B cell (primary cell): ENCODE results near the gene KLF11. TPM values are rescaled to one million over a fixed set of nuclear protein-coding genes. Genes with fewer than 3 reads are reported as not detected.
"Not testable (repeated sequence)": the region's sequence is repeated elsewhere in the genome, so short reads cannot be mapped to it uniquely, and the experiment has no call there.

Source experiments
- ATAC-seq: fragments of 200-7000 bp; cut with Tn5 transposase; one replicate; pipeline ENCODE4 v1.10.0; 2021; ENCODE audit warnings: low read depth, mild to moderate bottlenecking, moderate number of reproducible peaks, moderate library complexity
- CTCF ChIA-PET: fragments of 350-600 bp; sonication (Branson Sonifier 250); formaldehyde crosslinking; loops from one replicate; lab custom pipeline; 2021; ENCODE audit warnings: antibody characterized with exemption, inconsistent platforms; lab: Charles Lee
- POLR2A ChIA-PET: fragments of 350-600 bp; sonication (Branson Sonifier 250); formaldehyde crosslinking; loops from one replicate; lab custom pipeline; 2021; ENCODE audit warnings: antibody characterized with exemption; lab: Charles Lee
- DNase-seq: peaks from one replicate; pipeline ENCODE4 v3.0.0; 2013
- H2AFZ ChIP-seq: 2 replicates; pipeline ENCODE4 v1.6.1; 2012; ENCODE audit warnings: mild to moderate bottlenecking, low read depth, low read length; ENCODE audit not compliant: insufficient read depth, poor library complexity, severe bottlenecking
- H3K27ac ChIP-seq, 2 donors: 1 replicate in 1 of 2; 2 replicates in 1 of 2; pipeline ENCODE4 v1.5.1; 2012 to 2013; ENCODE audit warnings: low read length in 2 of 2, mild to moderate bottlenecking in 2 of 2, moderate library complexity in 1 of 2
- H3K27me3 ChIP-seq, 4 experiments: fragments of 200-600 bp in 1 of 4; sonication (generic) in 1 of 4; replicated peaks in 1 of 4; 1 replicate in 2 of 4; 2 replicates in 2 of 4; pipeline versions ENCODE4 v1.6.1 to v1.7.0; 2013 to 2016; ENCODE audit warnings: low read length in 3 of 4, mild to moderate bottlenecking in 2 of 4, mixed read lengths in 1 of 4, moderate library complexity in 1 of 4; ENCODE audit not compliant: insufficient read depth in 4 of 4, control insufficient read depth in 3 of 4; ENCODE audit errors: control extremely low read depth in 1 of 4
- H3K36me3 ChIP-seq, 2 experiments: replicated peaks in 1 of 2; 1 replicate in 1 of 2; 2 replicates in 1 of 2; pipeline versions ENCODE4 v1.6.1 to v1.7.1; 2013; ENCODE audit warnings: low read length in 1 of 2; ENCODE audit not compliant: insufficient read depth in 2 of 2, control insufficient read depth in 1 of 2; ENCODE audit errors: control extremely low read depth in 1 of 2, extremely low read depth in 1 of 2
- H3K4me1 ChIP-seq, 2 donors: fragments of 200-600 bp in 1 of 2; sonication (generic) in 1 of 2; 1 replicate in 1 of 2; 2 replicates in 1 of 2; pipeline versions ENCODE4 v1.5.1 to v1.6.1; 2013 to 2017; ENCODE audit warnings: low read length in 2 of 2; ENCODE audit not compliant: control insufficient read depth in 2 of 2, insufficient read depth in 2 of 2
- H3K4me2 ChIP-seq: replicated peaks from 2 replicates; pipeline ENCODE3; 2012; ENCODE audit warnings: mild to moderate bottlenecking, low read depth, low read length; ENCODE audit not compliant: poor library complexity, severe bottlenecking
- H3K4me3 ChIP-seq, 5 experiments: fragments of 200-600 bp in 1 of 5; sonication (generic) in 1 of 5; 1 replicate in 3 of 5; 2 replicates in 2 of 5; pipeline versions ENCODE4 v1.5.1 to v1.7.0; 2011 to 2016; ENCODE audit warnings: low read length in 4 of 5, mild to moderate bottlenecking in 4 of 5, low read depth in 2 of 5, control low read depth in 1 of 5, moderate library complexity in 1 of 5; ENCODE audit not compliant: insufficient read depth in 1 of 5; ENCODE audit errors: control extremely low read depth in 1 of 5, extremely low read depth in 1 of 5
- H3K79me2 ChIP-seq: fragments of 200-600 bp; sonication (generic); one replicate; pipeline ENCODE4 v1.6.0; 2016; ENCODE audit warnings: low read length; ENCODE audit not compliant: control insufficient read depth, insufficient read depth
- H3K9ac ChIP-seq: fragments of 200-600 bp; sonication (generic); 2 replicates; pipeline ENCODE4 v1.6.1; 2017; ENCODE audit warnings: mild to moderate bottlenecking, low read length, moderate library complexity
- H3K9me3 ChIP-seq, 3 donors: one replicate each; pipeline versions ENCODE4 v1.6.1 to v1.7.1; 2013; ENCODE audit warnings: low read length in 2 of 3; ENCODE audit not compliant: control insufficient read depth in 2 of 3, insufficient read depth in 1 of 3; ENCODE audit errors: control extremely low read depth in 1 of 3
- H4K20me1 ChIP-seq: 2 replicates; pipeline ENCODE4 v1.6.0; 2012; ENCODE audit warnings: mild to moderate bottlenecking, low read length; ENCODE audit not compliant: insufficient read depth, control insufficient read depth, poor library complexity, severe bottlenecking
- H3K27ac Mint-ChIP-seq: one replicate; pipeline ENCODE4 v1.8.0; 2021; ENCODE audit warnings: mixed read lengths
- H3K27me3 Mint-ChIP-seq: one replicate; pipeline ENCODE4 v1.8.0; 2021; ENCODE audit warnings: mixed read lengths
- H3K4me1 Mint-ChIP-seq: one replicate; pipeline ENCODE4 v1.8.0; 2021; ENCODE audit warnings: mixed read lengths
- H3K4me3 Mint-ChIP-seq: one replicate; pipeline ENCODE4 v1.8.0; 2021; ENCODE audit warnings: mixed read lengths
- H3K9me3 Mint-ChIP-seq: one replicate; pipeline ENCODE4 v1.8.0; 2022; ENCODE audit warnings: mixed read lengths; ENCODE audit not compliant: insufficient read depth
- EZH2 ChIP-seq: IDR thresholded peaks from 2 replicates; pipeline ENCODE4 v1.6.1; 2012; ENCODE audit warnings: borderline replicate concordance, low read depth, mild to moderate bottlenecking, moderate library complexity, low read length; ENCODE audit not compliant: insufficient read depth, poor library complexity, severe bottlenecking
- WGBS: methylation state at CpG from one replicate; pipeline ENCODE4 v1.1.5; 2013; ENCODE audit warnings: missing lambda C conversion rate; ENCODE audit not compliant: insufficient coverage; 5-methylcytosine and 5-hydroxymethylcytosine counted together
- intact Hi-C: fragments of 100-400 bp; cut with micrococcal nuclease; formaldehyde crosslinking; loops from one replicate; pipeline ENCODE4 v1.10.0; 2022
- polyA plus RNA-seq: library from polyadenylated mRNA; depleted of rRNA; stranded (reverse); fragments of >200 nt; gene quantifications from 2 replicates; pipeline ENCODE4 v1.2.3, GENCODE V29; 2012
- total RNA-seq, 2 donors: library from RNA; stranded (reverse); fragments of 120-200 nt in 1 of 2; gene quantifications; 1 replicate in 1 of 2; 2 replicates in 1 of 2; pipeline versions ENCODE4 v1.2.3 to v1.2.4, GENCODE V29; 2013 to 2022
- TF ChIP-seq, protein P1 (sequence below): fragments of 200-600 bp; IDR thresholded peaks from one replicate; pipeline ENCODE4 v1.8.0; 2022; ENCODE audit warnings: antibody characterized with exemption, mild to moderate bottlenecking

The KLF11 gene
- total and polyA plus RNA-seq, 2 donors (not counting 1 experiment from before 2014, with no cell fraction given): 20.8 to 48.4 TPM

DNA sequence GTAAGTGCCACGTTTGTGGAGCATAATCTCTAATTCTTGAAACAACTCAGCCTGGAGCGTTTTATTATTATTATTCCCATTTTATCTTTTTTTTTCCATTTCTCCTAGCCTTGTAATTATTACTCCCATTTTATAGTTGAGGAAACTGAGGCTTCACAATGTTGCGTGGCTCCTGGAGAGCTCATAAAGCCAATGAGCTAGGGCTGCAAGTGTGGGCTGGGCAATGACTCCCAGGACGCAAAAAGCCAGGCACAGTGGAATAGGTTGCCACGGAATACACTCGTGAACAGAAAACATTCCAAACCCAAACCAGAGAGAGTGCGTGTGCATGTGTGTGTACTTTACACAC lies 13.5 kb upstream of the KLF11 start:
- peaks cover 47 to 65% of the 10 kb centered on the region in 2 donors for H3K4me1 ChIP-seq
- WGBS: 97% methylated on average over 4 of the region's 7 CpGs
- peak overlapping the region; percentile 83 for H3K4me2 ChIP-seq
- no peaks in the 10 kb centered on the region for H3K27me3 ChIP-seq
- peak overlapping the region; percentile 82 for H3K9ac ChIP-seq
- intact Hi-C loops: loop anchor here (1.0 kb wide), 2 partner anchors 13 to 46 kb away; partner anchors contain the start of gene KLF11
- no peaks in the 10 kb centered on the region for H4K20me1 ChIP-seq
- ChIA-PET CTCF (interaction anchor here (1.2 to 6.9 kb wide), 4 partner anchors 18 to 216 kb away, joined by 4 to 59 read pairs (median 18); no protein-coding TSS in a partner anchor), POLR2A (interaction anchor here (2.2 kb wide), 1 partner anchor 14 kb away, joined by 16 read pairs; the partner anchor contains the start of gene KLF11)
- H3K4me3 ChIP-seq: peak overlapping the region in 4 of 5 experiments; percentile 37 to 76 (median 65)
- no peak overlapping the region for H2AFZ ChIP-seq
- DNase-seq (no peak), ATAC-seq (no peak)
- TF ChIP-seq, protein P1, sequence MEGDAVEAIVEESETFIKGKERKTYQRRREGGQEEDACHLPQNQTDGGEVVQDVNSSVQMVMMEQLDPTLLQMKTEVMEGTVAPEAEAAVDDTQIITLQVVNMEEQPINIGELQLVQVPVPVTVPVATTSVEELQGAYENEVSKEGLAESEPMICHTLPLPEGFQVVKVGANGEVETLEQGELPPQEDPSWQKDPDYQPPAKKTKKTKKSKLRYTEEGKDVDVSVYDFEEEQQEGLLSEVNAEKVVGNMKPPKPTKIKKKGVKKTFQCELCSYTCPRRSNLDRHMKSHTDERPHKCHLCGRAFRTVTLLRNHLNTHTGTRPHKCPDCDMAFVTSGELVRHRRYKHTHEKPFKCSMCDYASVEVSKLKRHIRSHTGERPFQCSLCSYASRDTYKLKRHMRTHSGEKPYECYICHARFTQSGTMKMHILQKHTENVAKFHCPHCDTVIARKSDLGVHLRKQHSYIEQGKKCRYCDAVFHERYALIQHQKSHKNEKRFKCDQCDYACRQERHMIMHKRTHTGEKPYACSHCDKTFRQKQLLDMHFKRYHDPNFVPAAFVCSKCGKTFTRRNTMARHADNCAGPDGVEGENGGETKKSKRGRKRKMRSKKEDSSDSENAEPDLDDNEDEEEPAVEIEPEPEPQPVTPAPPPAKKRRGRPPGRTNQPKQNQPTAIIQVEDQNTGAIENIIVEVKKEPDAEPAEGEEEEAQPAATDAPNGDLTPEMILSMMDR: no peak
- TF ChIP-seq EZH2: no peak
- H3K27ac ChIP-seq: peak overlapping the region; percentile 75 to 96
- Mint-ChIP-seq H3K27me3 (no peaks in the 10 kb centered on the region), H3K4me3 (peak overlapping the region; percentile 82), H3K9me3 (no peaks in the 10 kb centered on the region), H3K4me1 (peaks cover 51% of the 10 kb centered on the region), H3K27ac (peak overlapping the region; percentile 86)
- H3K36me3 ChIP-seq: no peaks in the 10 kb centered on the region
- no peaks in the 10 kb centered on the region for H3K9me3 ChIP-seq
- peaks cover 9% of the 10 kb centered on the region for H3K79me2 ChIP-seq

GRCh38 chr2:10030311-10030736 lies 13.0 kb upstream of the KLF11 start:
- Mint-ChIP-seq H3K4me1 (peaks cover 55% of the 10 kb centered on the region), H3K9me3 (no peaks in the 10 kb centered on the region), H3K27ac (no peak overlapping the region), H3K27me3 (no peaks in the 10 kb centered on the region), H3K4me3 (peak overlapping the region; percentile 82)
- Histone ChIP-seq H2AFZ (no peak overlapping the region), H3K9ac (peak overlapping the region; percentile 82), H3K36me3 (no peaks in the 10 kb centered on the region), H3K4me2 (peak overlapping the region; percentile 83), H3K79me2 (peaks cover 9% of the 10 kb centered on the region), H4K20me1 (no peaks in the 10 kb centered on the region), H3K9me3 (no peaks in the 10 kb centered on the region), H3K27me3 (no peaks in the 10 kb centered on the region), H3K4me1 (peaks cover 52 to 70% of the 10 kb centered on the region in 2 donors), H3K27ac (peak overlapping the region in 1 of 2 donors; percentile 96), H3K4me3 (peak overlapping the region in 3 of 5 experiments; percentile 59 to 76 (median 71))
- intact Hi-C loops: no loop called here
- no peak for ATAC-seq
- TF ChIP-seq, protein P1: no peak
- TF ChIP-seq EZH2: no peak
- 89% methylated on average over 8 of the region's 9 CpGs for WGBS
- ChIA-PET CTCF (interaction anchor here (0.9 to 6.9 kb wide), 3 partner anchors 12 to 45 kb away, joined by 3 to 59 read pairs (median 31); no protein-coding TSS in a partner anchor), POLR2A (interaction anchor here (2.2 kb wide), 1 partner anchor 14 kb away, joined by 16 read pairs; the partner anchor contains the start of gene KLF11)
- no peak for DNase-seq

GRCh38 chr2:10030798-10031197 lies 12.6 kb upstream of the KLF11 start:
- H3K36me3 ChIP-seq, H3K9me3 ChIP-seq, H3K27me3 Mint-ChIP-seq, H4K20me1 ChIP-seq, DNase-seq, ATAC-seq, intact Hi-C loops, H3K79me2 ChIP-seq, H3K9me3 Mint-ChIP-seq, H3K27me3 ChIP-seq, POLR2A ChIA-PET, H2AFZ ChIP-seq: not testable (repeated sequence)
- Mint-ChIP-seq H3K4me1 (peaks cover 59% of the 10 kb centered on the region), H3K4me3 (peak overlapping the region; percentile 26), H3K27ac (peak overlapping the region; percentile 26)
- peak overlapping the region in 2 of 5 experiments; percentile 71 to 76 for H3K4me3 ChIP-seq
- peak overlapping the region; percentile 82 for H3K9ac ChIP-seq
- WGBS: 93% methylated on average over 3 of the region's 8 CpGs
- CTCF ChIA-PET: interaction anchor here (0.9 to 6.9 kb wide), 5 partner anchors 12 to 217 kb away, joined by 3 to 59 read pairs (median 3); no protein-coding TSS in a partner anchor
- H3K4me1 ChIP-seq: peaks cover 54 to 74% of the 10 kb centered on the region in 2 donors
- peak overlapping the region; percentile 83 for H3K4me2 ChIP-seq
- peak overlapping the region in 1 of 2 donors; percentile 96 for H3K27ac ChIP-seq
